ENCODE results near the gene TSPAN9. TPM values are rescaled to one million over a fixed set of nuclear protein-coding genes. Genes with fewer than 3 reads are reported as not detected.

The TSPAN9 gene
- total RNA-seq, 1 donor from 2014 or later: 114 TPM

- Mint-ChIP-seq H3K4me1 (ENCODE audit: unreplicated experiment) (peaks cover 23% of the 10 kb centered on the region), H3K36me3 (ENCODE audit: unreplicated experiment) (no peaks in the 10 kb centered on the region), H3K4me3 (ENCODE audit: unreplicated experiment) (no peak overlapping the region), H3K9me3 (ENCODE audit: unreplicated experiment) (no peaks in the 10 kb centered on the region), H3K27ac (ENCODE audit: unreplicated experiment) (no peak overlapping the region), H3K27me3 (ENCODE audit: unreplicated experiment) (no peaks in the 10 kb centered on the region)
- no peak for TF ChIP-seq CTCF (IDR thresholded peaks at IDR 0.05)
- DNase-seq (ENCODE audit: extremely low spot score, unreplicated experiment): no peak
Observed at GRCh38 chr12:3298603-3299002, 221.4 kb downstream of the TSPAN9 start.

GRCh38 chr12:3299929-3300832 is 223.0 kb downstream of the TSPAN9 start:
- Mint-ChIP-seq H3K27me3 (ENCODE audit: unreplicated experiment) (no peaks in the 10 kb centered on the region), H3K4me3 (ENCODE audit: unreplicated experiment) (peak overlapping the region; percentile 49), H3K9me3 (ENCODE audit: unreplicated experiment) (no peaks in the 10 kb centered on the region), H3K36me3 (ENCODE audit: unreplicated experiment) (no peaks in the 10 kb centered on the region), H3K4me1 (ENCODE audit: unreplicated experiment) (peaks cover 26% of the 10 kb centered on the region), H3K27ac (ENCODE audit: unreplicated experiment) (peak overlapping the region; percentile 86)
- peak; percentile 90 for TF ChIP-seq CTCF (IDR thresholded peaks at IDR 0.05)
- peak; percentile 93 for DNase-seq (ENCODE audit: extremely low spot score, unreplicated experiment)

GRCh38 chr12:3300833-3301401 is 223.7 kb downstream of the TSPAN9 start:
- Mint-ChIP-seq H3K4me3 (ENCODE audit: unreplicated experiment) (no peak overlapping the region), H3K9me3 (ENCODE audit: unreplicated experiment) (no peaks in the 10 kb centered on the region), H3K36me3 (ENCODE audit: unreplicated experiment) (no peaks in the 10 kb centered on the region), H3K27ac (ENCODE audit: unreplicated experiment) (no peak overlapping the region), H3K4me1 (ENCODE audit: unreplicated experiment) (peaks cover 22% of the 10 kb centered on the region), H3K27me3 (ENCODE audit: unreplicated experiment) (no peaks in the 10 kb centered on the region)
- no peak for TF ChIP-seq CTCF (IDR thresholded peaks at IDR 0.05)
- no peak for DNase-seq (ENCODE audit: extremely low spot score, unreplicated experiment)

- Mint-ChIP-seq H3K4me3 (ENCODE audit: unreplicated experiment) (no peak overlapping the region), H3K9me3 (ENCODE audit: unreplicated experiment) (no peaks in the 10 kb centered on the region), H3K27ac (ENCODE audit: unreplicated experiment) (no peak overlapping the region), H3K36me3 (ENCODE audit: unreplicated experiment) (no peaks in the 10 kb centered on the region), H3K27me3 (ENCODE audit: unreplicated experiment) (peaks cover 8% of the 10 kb centered on the region), H3K4me1 (ENCODE audit: unreplicated experiment) (peaks cover 20% of the 10 kb centered on the region)
- TF ChIP-seq CTCF (IDR thresholded peaks at IDR 0.05): no peak
- no peak for DNase-seq (ENCODE audit: extremely low spot score, unreplicated experiment)
Observed at GRCh38 chr12:3302401-3303041, 225.3 kb downstream of the TSPAN9 start.
